SH-SY5Y (cell line): ENCODE measurements around the gene CCDC3.

Source experiments
- GATA2 ChIP-seq: IDR thresholded peaks from 2 replicates; pipeline ENCODE4 v1.6.1; 2011; ENCODE audit warnings: mild to moderate bottlenecking, low read depth, low read length
- GATA3 ChIP-seq: IDR thresholded peaks from 2 replicates; pipeline ENCODE4 v1.6.1; 2011; ENCODE audit warnings: low read depth, mild to moderate bottlenecking, low read length, moderate library complexity

GRCh38 chr10:12846718-12847117 is 154.8 kb downstream of the CCDC3 start:
- TF ChIP-seq GATA2, result no peak
- no peak for TF ChIP-seq GATA3
